Brain microvascular endothelial cell (primary cell): Measurements from ENCODE around the gene MOXD1.

Experiments used
- DNase-seq: peaks from one replicate; pipeline ENCODE4 v3.0.0-alpha.2; 2020
- H3K27ac ChIP-seq: fragments of 250-450 bp; sonication (Bioruptor Pico); 2 replicates; pipeline ENCODE4 v1.5.1; 2020; ENCODE audit warnings: mild to moderate bottlenecking, moderate library complexity
- H3K27me3 ChIP-seq: fragments of 250-450 bp; sonication (Bioruptor Pico); replicated peaks from 2 replicates; pipeline ENCODE4 v1.5.1; 2020; ENCODE audit warnings: mild to moderate bottlenecking
- H3K36me3 ChIP-seq: fragments of 250-450 bp; sonication (Bioruptor Pico); replicated peaks from 2 replicates; pipeline ENCODE4 v1.5.1; 2020; ENCODE audit warnings: mild to moderate bottlenecking
- H3K4me3 ChIP-seq: 2 replicates; pipeline ENCODE4 v1.5.1; 2011; ENCODE audit warnings: low read depth, mild to moderate bottlenecking, control low read depth, low read length, moderate library complexity
- in situ Hi-C: cut with HindIII; loops from 2 replicates; pipeline ENCODE4 v1.10.0; 2017; ENCODE audit warnings: low sequenced_read_pairs, low pct_ligation_motif_present
- TF ChIP-seq, protein P1 (sequence below): IDR thresholded peaks from 2 replicates; pipeline ENCODE4 v1.5.1; 2011; ENCODE audit warnings: low read depth, mild to moderate bottlenecking, moderate library complexity, low read length, control low read depth, inconsistent platforms; ENCODE audit errors: missing control alignments

MOXD1 gene

GRCh38 chr6:132298344-132298949 lies 102.8 kb downstream of the MOXD1 start:
- H3K4me3 ChIP-seq = no peak overlapping the region
- H3K27ac ChIP-seq = no peak overlapping the region
- TF ChIP-seq, protein P1, sequence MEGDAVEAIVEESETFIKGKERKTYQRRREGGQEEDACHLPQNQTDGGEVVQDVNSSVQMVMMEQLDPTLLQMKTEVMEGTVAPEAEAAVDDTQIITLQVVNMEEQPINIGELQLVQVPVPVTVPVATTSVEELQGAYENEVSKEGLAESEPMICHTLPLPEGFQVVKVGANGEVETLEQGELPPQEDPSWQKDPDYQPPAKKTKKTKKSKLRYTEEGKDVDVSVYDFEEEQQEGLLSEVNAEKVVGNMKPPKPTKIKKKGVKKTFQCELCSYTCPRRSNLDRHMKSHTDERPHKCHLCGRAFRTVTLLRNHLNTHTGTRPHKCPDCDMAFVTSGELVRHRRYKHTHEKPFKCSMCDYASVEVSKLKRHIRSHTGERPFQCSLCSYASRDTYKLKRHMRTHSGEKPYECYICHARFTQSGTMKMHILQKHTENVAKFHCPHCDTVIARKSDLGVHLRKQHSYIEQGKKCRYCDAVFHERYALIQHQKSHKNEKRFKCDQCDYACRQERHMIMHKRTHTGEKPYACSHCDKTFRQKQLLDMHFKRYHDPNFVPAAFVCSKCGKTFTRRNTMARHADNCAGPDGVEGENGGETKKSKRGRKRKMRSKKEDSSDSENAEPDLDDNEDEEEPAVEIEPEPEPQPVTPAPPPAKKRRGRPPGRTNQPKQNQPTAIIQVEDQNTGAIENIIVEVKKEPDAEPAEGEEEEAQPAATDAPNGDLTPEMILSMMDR = peak; percentile 74
- H3K27me3 ChIP-seq = no peaks in the 10 kb centered on the region
- in situ Hi-C loops = loop anchor here (25.0 kb wide), 1 partner anchor 189 kb away; no protein-coding TSS in a partner anchor
- peak; percentile 73 for DNase-seq
- no peaks in the 10 kb centered on the region for H3K36me3 ChIP-seq

GRCh38 chr6:132289756-132290155 lies 111.5 kb downstream of the MOXD1 start:
- TF ChIP-seq, protein P1 = no peak
- Histone ChIP-seq H3K27me3 (no peaks in the 10 kb centered on the region), H3K4me3 (no peak overlapping the region), H3K27ac (no peak overlapping the region), H3K36me3 (no peaks in the 10 kb centered on the region)
- in situ Hi-C loops = loop anchor here (25.0 kb wide), 1 partner anchor 198 kb away; no protein-coding TSS in a partner anchor
- no peak for DNase-seq

DNA sequence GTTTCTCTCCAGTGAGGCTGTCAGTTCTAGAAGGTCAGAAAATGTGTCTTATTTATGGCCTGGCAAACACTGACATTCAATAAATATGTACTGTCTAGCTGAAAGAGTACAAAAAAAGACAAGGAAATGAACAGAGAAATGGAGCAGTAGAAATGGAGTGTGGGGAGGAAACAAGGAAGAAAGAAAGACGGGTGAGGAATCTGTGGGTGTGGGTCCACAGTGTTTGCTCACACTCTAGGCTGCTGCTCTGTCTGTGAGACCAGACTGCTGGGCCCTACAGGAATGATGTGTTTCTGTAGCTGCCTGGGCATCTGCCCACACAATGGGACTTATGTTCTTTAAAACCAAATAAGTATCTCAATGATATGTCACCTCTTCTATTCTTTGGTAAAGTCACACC lies 114.2 kb downstream of the MOXD1 start:
- no peak for DNase-seq
- TF ChIP-seq, protein P1 = no peak
- H3K27me3 ChIP-seq = no peaks in the 10 kb centered on the region
- H3K27ac ChIP-seq = no peak overlapping the region
- H3K4me3 ChIP-seq = no peak overlapping the region
- in situ Hi-C loops = loop anchor here (25.0 kb wide), 1 partner anchor 200 kb away; no protein-coding TSS in a partner anchor
- no peaks in the 10 kb centered on the region for H3K36me3 ChIP-seq

- in situ Hi-C loops = loop anchor here (25.0 kb wide), 1 partner anchor 201 kb away; no protein-coding TSS in a partner anchor
- no peak for DNase-seq
- Histone ChIP-seq H3K27ac (no peak overlapping the region), H3K4me3 (no peak overlapping the region), H3K27me3 (no peaks in the 10 kb centered on the region), H3K36me3 (no peaks in the 10 kb centered on the region)
- TF ChIP-seq, protein P1 = no peak
Observed at GRCh38 chr6:132286298-132287019, 114.8 kb downstream of the MOXD1 start.

GRCh38 chr6:132285004-132285780 lies 116.1 kb downstream of the MOXD1 start:
- in situ Hi-C loops = loop anchor here (25.0 kb wide), 1 partner anchor 202 kb away; no protein-coding TSS in a partner anchor
- DNase-seq = no peak

More at GRCh38 chr6:132285004-132285780, 116.1 kb downstream of the MOXD1 start:
- Histone ChIP-seq H3K27me3 (no peaks in the 10 kb centered on the region), H3K36me3 (no peaks in the 10 kb centered on the region), H3K4me3 (no peak overlapping the region), H3K27ac (no peak overlapping the region)
- TF ChIP-seq, protein P1 = no peak
